ENCODE data around the gene DIPK1A. TPM values are rescaled to one million over a fixed set of nuclear protein-coding genes. Genes with fewer than 3 reads are reported as not detected.

Gene DIPK1A
- total RNA-seq, 1 experiment from 2014 or later, result 4.8 TPM

GRCh38 chr1:92797297-92797696 lies 164.0 kb downstream of the DIPK1A start:
- ATAC-seq, result no peak
- TF ChIP-seq CBFB (CRISPR knock-in tag; IDR thresholded peaks at IDR 0.05; ENCODE audit: low read depth) (no peak), SP1 (CRISPR knock-in tag; conservative IDR thresholded peaks at IDR 0.05) (no peak), HMGA2 (CRISPR knock-in tag; IDR thresholded peaks at IDR 0.05) (no peak), TEAD1 (CRISPR knock-in tag; IDR thresholded peaks at IDR 0.05) (no peak), SMAD4 (CRISPR knock-in tag; IDR thresholded peaks at IDR 0.05) (no peak), ZNF219 (CRISPR knock-in tag; IDR thresholded peaks at IDR 0.05; ENCODE audit: borderline replicate concordance) (no peak), ZNF425 (CRISPR knock-in tag; conservative IDR thresholded peaks at IDR 0.05) (no peak)
- ChIA-PET CTCF (interaction anchor here (1.1 kb wide), 1 partner anchor 48 kb away, joined by 4 read pairs; no protein-coding TSS in a partner anchor), POLR2A (no interaction called here)
- H3K27me3 Mint-ChIP-seq (ENCODE audit: low read depth), result no peaks in the 10 kb centered on the region
- H3K36me3 Mint-ChIP-seq, result no peaks in the 10 kb centered on the region
- no peak for DNase-seq (ENCODE audit: low spot score)
- H3K4me1 Mint-ChIP-seq, result peaks cover 9% of the 10 kb centered on the region
- peaks cover 7% of the 10 kb centered on the region for H3K9me3 Mint-ChIP-seq
- H3K27ac Mint-ChIP-seq, result no peak overlapping the region
- H3K4me3 Mint-ChIP-seq, result no peak overlapping the region

- Mint-ChIP-seq H3K9me3 (peaks cover 10% of the 10 kb centered on the region), H3K27me3 (ENCODE audit: low read depth) (no peaks in the 10 kb centered on the region), H3K27ac (no peak overlapping the region), H3K36me3 (no peaks in the 10 kb centered on the region), H3K4me3 (no peak overlapping the region), H3K4me1 (peaks cover 22% of the 10 kb centered on the region)
- CTCF ChIA-PET, result interaction anchor here (0.7 kb wide), 1 partner anchor 10 kb away, joined by 3 read pairs; the partner anchor contains the start of gene EVI5
- no peak for ATAC-seq
- no peak for DNase-seq (ENCODE audit: low spot score)
- TF ChIP-seq ZNF416 (CRISPR knock-in tag; IDR thresholded peaks at IDR 0.05), result no peak
- no peak for TF ChIP-seq E2F5 (CRISPR knock-in tag; IDR thresholded peaks at IDR 0.05)
- no peak for TF ChIP-seq E2F4 (CRISPR knock-in tag; IDR thresholded peaks at IDR 0.05; ENCODE audit: borderline replicate concordance, low read depth)
- no peak for TF ChIP-seq MLX (CRISPR knock-in tag; IDR thresholded peaks at IDR 0.05)
- TF ChIP-seq PRDM15 (CRISPR knock-in tag; IDR thresholded peaks at IDR 0.05), result no peak
- no peak for TF ChIP-seq CREB1 (CRISPR knock-in tag; IDR thresholded peaks at IDR 0.05)
- TF ChIP-seq JAZF1 (CRISPR knock-in tag; IDR thresholded peaks at IDR 0.05), result no peak
- no peak for TF ChIP-seq NFE2L1 (CRISPR knock-in tag; IDR thresholded peaks at IDR 0.05)
- TF ChIP-seq NR1H2 (CRISPR knock-in tag; IDR thresholded peaks at IDR 0.05), result no peak
- no peak for TF ChIP-seq FOXP4 (CRISPR knock-in tag; IDR thresholded peaks at IDR 0.05)
- TF ChIP-seq FOXK1 (CRISPR knock-in tag; IDR thresholded peaks at IDR 0.05), result no peak
- no peak for TF ChIP-seq E2F1 (CRISPR knock-in tag; IDR thresholded peaks at IDR 0.05)
- TF ChIP-seq NFYB (CRISPR knock-in tag; conservative IDR thresholded peaks at IDR 0.05; ENCODE audit: low read depth), result no peak
- POLR2A ChIA-PET, result no interaction called here
Measured at GRCh38 chr1:92795166-92795565, 166.1 kb downstream of the DIPK1A start.
